B cell (primary cell): ENCODE data around the gene BIN2. TPM values are rescaled to one million over a fixed set of nuclear protein-coding genes. Genes with fewer than 3 reads are reported as not detected.

Source experiments
- ATAC-seq: fragments of 200-7000 bp; cut with Tn5 transposase; one replicate; pipeline ENCODE4 v1.10.0; 2021; ENCODE audit warnings: low read depth, mild to moderate bottlenecking, moderate number of reproducible peaks, moderate library complexity
- CTCF ChIA-PET: fragments of 350-600 bp; sonication (Branson Sonifier 250); formaldehyde crosslinking; loops from one replicate; lab custom pipeline; 2021; ENCODE audit warnings: antibody characterized with exemption, inconsistent platforms; lab: Charles Lee
- POLR2A ChIA-PET: fragments of 350-600 bp; sonication (Branson Sonifier 250); formaldehyde crosslinking; loops from one replicate; lab custom pipeline; 2021; ENCODE audit warnings: antibody characterized with exemption; lab: Charles Lee
- DNase-seq: peaks from one replicate; pipeline ENCODE4 v3.0.0; 2013
- H2AFZ ChIP-seq: 2 replicates; pipeline ENCODE4 v1.6.1; 2012; ENCODE audit warnings: mild to moderate bottlenecking, low read depth, low read length; ENCODE audit not compliant: insufficient read depth, poor library complexity, severe bottlenecking
- H3K27ac ChIP-seq, 2 donors: 1 replicate in 1 of 2; 2 replicates in 1 of 2; pipeline ENCODE4 v1.5.1; 2012 to 2013; ENCODE audit warnings: low read length in 2 of 2, mild to moderate bottlenecking in 2 of 2, moderate library complexity in 1 of 2
- H3K27me3 ChIP-seq, 4 experiments: fragments of 200-600 bp in 1 of 4; sonication (generic) in 1 of 4; replicated peaks in 1 of 4; 1 replicate in 2 of 4; 2 replicates in 2 of 4; pipeline versions ENCODE4 v1.6.1 to v1.7.0; 2013 to 2016; ENCODE audit warnings: low read length in 3 of 4, mild to moderate bottlenecking in 2 of 4, mixed read lengths in 1 of 4, moderate library complexity in 1 of 4; ENCODE audit not compliant: insufficient read depth in 4 of 4, control insufficient read depth in 3 of 4; ENCODE audit errors: control extremely low read depth in 1 of 4
- H3K36me3 ChIP-seq, 2 experiments: replicated peaks in 1 of 2; 1 replicate in 1 of 2; 2 replicates in 1 of 2; pipeline versions ENCODE4 v1.6.1 to v1.7.1; 2013; ENCODE audit warnings: low read length in 1 of 2; ENCODE audit not compliant: insufficient read depth in 2 of 2, control insufficient read depth in 1 of 2; ENCODE audit errors: control extremely low read depth in 1 of 2, extremely low read depth in 1 of 2
- H3K4me1 ChIP-seq, 2 donors: fragments of 200-600 bp in 1 of 2; sonication (generic) in 1 of 2; 1 replicate in 1 of 2; 2 replicates in 1 of 2; pipeline versions ENCODE4 v1.5.1 to v1.6.1; 2013 to 2017; ENCODE audit warnings: low read length in 2 of 2; ENCODE audit not compliant: control insufficient read depth in 2 of 2, insufficient read depth in 2 of 2
- H3K4me2 ChIP-seq: replicated peaks from 2 replicates; pipeline ENCODE3; 2012; ENCODE audit warnings: mild to moderate bottlenecking, low read depth, low read length; ENCODE audit not compliant: poor library complexity, severe bottlenecking
- H3K4me3 ChIP-seq, 5 experiments: fragments of 200-600 bp in 1 of 5; sonication (generic) in 1 of 5; 1 replicate in 3 of 5; 2 replicates in 2 of 5; pipeline versions ENCODE4 v1.5.1 to v1.7.0; 2011 to 2016; ENCODE audit warnings: low read length in 4 of 5, mild to moderate bottlenecking in 4 of 5, low read depth in 2 of 5, control low read depth in 1 of 5, moderate library complexity in 1 of 5; ENCODE audit not compliant: insufficient read depth in 1 of 5; ENCODE audit errors: control extremely low read depth in 1 of 5, extremely low read depth in 1 of 5
- H3K79me2 ChIP-seq: fragments of 200-600 bp; sonication (generic); one replicate; pipeline ENCODE4 v1.6.0; 2016; ENCODE audit warnings: low read length; ENCODE audit not compliant: control insufficient read depth, insufficient read depth
- H3K9ac ChIP-seq: fragments of 200-600 bp; sonication (generic); 2 replicates; pipeline ENCODE4 v1.6.1; 2017; ENCODE audit warnings: mild to moderate bottlenecking, low read length, moderate library complexity
- H3K9me3 ChIP-seq, 3 donors: one replicate each; pipeline versions ENCODE4 v1.6.1 to v1.7.1; 2013; ENCODE audit warnings: low read length in 2 of 3; ENCODE audit not compliant: control insufficient read depth in 2 of 3, insufficient read depth in 1 of 3; ENCODE audit errors: control extremely low read depth in 1 of 3
- H4K20me1 ChIP-seq: 2 replicates; pipeline ENCODE4 v1.6.0; 2012; ENCODE audit warnings: mild to moderate bottlenecking, low read length; ENCODE audit not compliant: insufficient read depth, control insufficient read depth, poor library complexity, severe bottlenecking
- H3K27ac Mint-ChIP-seq: one replicate; pipeline ENCODE4 v1.8.0; 2021; ENCODE audit warnings: mixed read lengths
- H3K27me3 Mint-ChIP-seq: one replicate; pipeline ENCODE4 v1.8.0; 2021; ENCODE audit warnings: mixed read lengths
- H3K4me1 Mint-ChIP-seq: one replicate; pipeline ENCODE4 v1.8.0; 2021; ENCODE audit warnings: mixed read lengths
- H3K4me3 Mint-ChIP-seq: one replicate; pipeline ENCODE4 v1.8.0; 2021; ENCODE audit warnings: mixed read lengths
- H3K9me3 Mint-ChIP-seq: one replicate; pipeline ENCODE4 v1.8.0; 2022; ENCODE audit warnings: mixed read lengths; ENCODE audit not compliant: insufficient read depth
- EZH2 ChIP-seq: IDR thresholded peaks from 2 replicates; pipeline ENCODE4 v1.6.1; 2012; ENCODE audit warnings: borderline replicate concordance, low read depth, mild to moderate bottlenecking, moderate library complexity, low read length; ENCODE audit not compliant: insufficient read depth, poor library complexity, severe bottlenecking
- WGBS: methylation state at CpG from one replicate; pipeline ENCODE4 v1.1.5; 2013; ENCODE audit warnings: missing lambda C conversion rate; ENCODE audit not compliant: insufficient coverage; 5-methylcytosine and 5-hydroxymethylcytosine counted together
- intact Hi-C: fragments of 100-400 bp; cut with micrococcal nuclease; formaldehyde crosslinking; loops from one replicate; pipeline ENCODE4 v1.10.0; 2022
- polyA plus RNA-seq: library from polyadenylated mRNA; depleted of rRNA; stranded (reverse); fragments of >200 nt; gene quantifications from 2 replicates; pipeline ENCODE4 v1.2.3, GENCODE V29; 2012
- total RNA-seq, 2 donors: library from RNA; stranded (reverse); fragments of 120-200 nt in 1 of 2; gene quantifications; 1 replicate in 1 of 2; 2 replicates in 1 of 2; pipeline versions ENCODE4 v1.2.3 to v1.2.4, GENCODE V29; 2013 to 2022
- TF ChIP-seq, protein P1 (sequence below): fragments of 200-600 bp; IDR thresholded peaks from one replicate; pipeline ENCODE4 v1.8.0; 2022; ENCODE audit warnings: antibody characterized with exemption, mild to moderate bottlenecking

Gene BIN2
- total and polyA plus RNA-seq, 2 donors (not counting 1 experiment from before 2014, with no cell fraction given) = 41.5 to 100 TPM

DNA sequence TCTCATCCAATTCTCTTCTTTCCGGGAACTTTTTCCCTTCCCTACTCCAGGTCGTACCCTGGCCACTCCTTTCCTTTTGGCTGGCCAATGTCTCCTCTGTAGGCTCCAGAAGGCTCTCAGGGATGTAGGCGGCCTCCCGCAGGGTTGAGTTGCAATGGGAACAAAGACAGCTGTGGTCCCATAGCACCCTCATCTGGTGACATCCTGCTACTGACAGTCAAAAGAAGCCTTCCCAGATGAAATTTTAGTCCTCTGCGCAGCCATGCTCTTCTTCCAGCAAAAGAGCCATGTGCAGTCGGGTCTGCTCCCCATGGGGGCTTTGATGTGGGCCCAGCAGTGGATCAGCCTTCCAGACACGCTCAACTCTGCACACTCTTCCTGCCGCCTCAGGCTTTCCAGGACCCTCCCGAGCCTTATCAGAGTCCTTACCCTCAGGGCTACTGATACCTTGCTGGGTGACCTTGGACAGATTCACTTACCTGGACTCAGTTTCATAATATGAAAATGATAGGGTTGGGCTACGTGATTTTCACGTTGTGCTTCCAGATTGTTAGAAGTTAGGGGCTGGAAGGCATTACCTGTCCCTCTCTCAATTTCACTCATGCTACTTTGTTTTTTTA is 28.0 kb upstream of the BIN2 start:
- no peaks in the 10 kb centered on the region for H3K27me3 ChIP-seq
- Mint-ChIP-seq H3K4me1 (peaks cover 5% of the 10 kb centered on the region), H3K27ac (no peak overlapping the region), H3K9me3 (no peaks in the 10 kb centered on the region), H3K27me3 (no peaks in the 10 kb centered on the region), H3K4me3 (no peak overlapping the region)
- no peak overlapping the region for H3K4me2 ChIP-seq
- H3K4me3 ChIP-seq = no peak overlapping the region
- no peak overlapping the region for H2AFZ ChIP-seq
- 69% methylated on average over 7 of the region's 11 CpGs for WGBS
- H3K4me1 ChIP-seq = peaks cover 7 to 9% of the 10 kb centered on the region in 2 donors
- no peak for TF ChIP-seq EZH2
- TF ChIP-seq, protein P1, sequence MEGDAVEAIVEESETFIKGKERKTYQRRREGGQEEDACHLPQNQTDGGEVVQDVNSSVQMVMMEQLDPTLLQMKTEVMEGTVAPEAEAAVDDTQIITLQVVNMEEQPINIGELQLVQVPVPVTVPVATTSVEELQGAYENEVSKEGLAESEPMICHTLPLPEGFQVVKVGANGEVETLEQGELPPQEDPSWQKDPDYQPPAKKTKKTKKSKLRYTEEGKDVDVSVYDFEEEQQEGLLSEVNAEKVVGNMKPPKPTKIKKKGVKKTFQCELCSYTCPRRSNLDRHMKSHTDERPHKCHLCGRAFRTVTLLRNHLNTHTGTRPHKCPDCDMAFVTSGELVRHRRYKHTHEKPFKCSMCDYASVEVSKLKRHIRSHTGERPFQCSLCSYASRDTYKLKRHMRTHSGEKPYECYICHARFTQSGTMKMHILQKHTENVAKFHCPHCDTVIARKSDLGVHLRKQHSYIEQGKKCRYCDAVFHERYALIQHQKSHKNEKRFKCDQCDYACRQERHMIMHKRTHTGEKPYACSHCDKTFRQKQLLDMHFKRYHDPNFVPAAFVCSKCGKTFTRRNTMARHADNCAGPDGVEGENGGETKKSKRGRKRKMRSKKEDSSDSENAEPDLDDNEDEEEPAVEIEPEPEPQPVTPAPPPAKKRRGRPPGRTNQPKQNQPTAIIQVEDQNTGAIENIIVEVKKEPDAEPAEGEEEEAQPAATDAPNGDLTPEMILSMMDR = peak; percentile 73
- POLR2A ChIA-PET = interaction anchor here (0.6 to 0.9 kb wide), 2 partner anchors 82 to 107 kb away, joined by 3 read pairs; partner anchors contain the start of gene SMAGP
- CTCF ChIA-PET = interaction anchor here (0.9 to 3.4 kb wide), 10 partner anchors 8 to 587 kb away, joined by 3 to 42 read pairs (median 4); partner anchors contain the start of gene POU6F1
- no peak overlapping the region for H3K9ac ChIP-seq
- H4K20me1 ChIP-seq = no peaks in the 10 kb centered on the region
- no peaks in the 10 kb centered on the region for H3K79me2 ChIP-seq
- H3K27ac ChIP-seq = no peak overlapping the region
- ATAC-seq = peak; percentile 45
- intact Hi-C loops = no loop called here
- peak; percentile 64 for DNase-seq
- peaks cover 0 to under 1% (median 0%) of the 10 kb centered on the region in 3 donors for H3K9me3 ChIP-seq
- H3K36me3 ChIP-seq = peaks cover 0 to 6% of the 10 kb centered on the region in 2 experiments

DNA sequence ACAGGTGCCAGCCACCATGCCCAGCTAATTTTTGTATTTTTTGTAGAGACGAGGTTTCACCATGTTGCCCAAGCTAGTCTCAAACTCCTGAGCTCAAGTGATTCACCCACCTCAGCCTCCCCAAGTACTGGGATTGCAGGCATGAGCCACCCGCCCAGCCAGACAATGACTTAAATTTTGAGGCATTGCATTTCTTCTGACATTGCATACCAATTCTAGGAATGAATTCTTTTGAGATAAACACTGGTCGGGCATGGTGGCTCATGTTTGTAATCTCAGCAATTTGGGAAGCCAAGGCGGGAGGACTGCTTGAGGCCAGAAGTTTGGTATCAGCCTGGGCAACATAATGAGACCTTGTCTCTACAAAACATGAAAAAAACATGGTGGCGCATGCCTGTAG is 25.1 kb upstream of the BIN2 start:
- no peak for ATAC-seq

More for the DNA sequence above, 25.1 kb upstream of the BIN2 start:
- H3K27me3 Mint-ChIP-seq = no peaks in the 10 kb centered on the region
- no peaks in the 10 kb centered on the region for H3K79me2 ChIP-seq
- H2AFZ ChIP-seq = no peak overlapping the region
- H3K9ac ChIP-seq = no peak overlapping the region
- H3K9me3 ChIP-seq = no peaks in the 10 kb centered on the region
- H3K4me1 ChIP-seq = peaks cover 11 to 13% of the 10 kb centered on the region in 2 donors
- H3K27ac Mint-ChIP-seq = no peak overlapping the region
- intact Hi-C loops = no loop called here
- no peak overlapping the region for H3K4me3 Mint-ChIP-seq
- no peaks in the 10 kb centered on the region for H3K9me3 Mint-ChIP-seq
- no peak for DNase-seq
- TF ChIP-seq, protein P1 = no peak
- TF ChIP-seq EZH2 = no peak
- H4K20me1 ChIP-seq = no peaks in the 10 kb centered on the region
- H3K4me1 Mint-ChIP-seq = peaks cover 16% of the 10 kb centered on the region
- H3K4me2 ChIP-seq = no peak overlapping the region
- WGBS = 95% methylated on average over 4 of the region's 5 CpGs
- H3K27me3 ChIP-seq = no peaks in the 10 kb centered on the region
- CTCF ChIA-PET = interaction anchor here (1.1 to 3.4 kb wide), 3 partner anchors 7 to 180 kb away, joined by 4 to 42 read pairs (median 5); partner anchors contain the start of gene SMAGP
- H3K27ac ChIP-seq = no peak overlapping the region
- H3K4me3 ChIP-seq = no peak overlapping the region
- H3K36me3 ChIP-seq = no peaks in the 10 kb centered on the region
- POLR2A ChIA-PET = no interaction called here
